HepG2 (cell line): ENCODE results near the gene TGFA. TPM values are rescaled to one million over a fixed set of nuclear protein-coding genes. Genes with fewer than 3 reads are reported as not detected.

ENCODE experiments used
- EED ChIP-seq: sonication (generic); formaldehyde crosslinking; IDR thresholded peaks from 2 replicates; pipeline ENCODE4 v1.5.0; 2020; ENCODE audit warnings: mild to moderate bottlenecking, missing genetic modification reagents
- GABPA ChIP-seq, 2 experiments: IDR thresholded peaks; 2 replicates each; pipeline ENCODE4 v1.6.1; 2011 to 2016; ENCODE audit warnings: low read depth in 2 of 2, low read length in 1 of 2, missing biosample characterization in 1 of 2, missing genetic modification characterization in 1 of 2
- GRHL1 ChIP-seq: sonication (generic); formaldehyde crosslinking; conservative IDR thresholded peaks from 2 replicates; pipeline ENCODE4 v1.8.0; 2022; ENCODE audit warnings: missing genetic modification reagents
- HDAC2 ChIP-seq: sonication (generic); formaldehyde crosslinking; IDR thresholded peaks from 2 replicates; pipeline ENCODE4 v1.4.0; 2020; ENCODE audit warnings: missing genetic modification reagents
- HES4 ChIP-seq: sonication (generic); formaldehyde crosslinking; IDR thresholded peaks from 2 replicates; pipeline ENCODE4 v1.9.0; 2021; ENCODE audit warnings: mild to moderate bottlenecking, missing genetic modification reagents, borderline replicate concordance
- IRF9 ChIP-seq: sonication (generic); formaldehyde crosslinking; IDR thresholded peaks from 2 replicates; pipeline ENCODE4 v1.8.0; 2022; ENCODE audit warnings: missing genetic modification reagents, mild to moderate bottlenecking, borderline replicate concordance
- PCBP2 ChIP-seq: fragments of 200-400 bp; formaldehyde crosslinking; optimal IDR thresholded peaks from 2 replicates; pipeline ENCODE3; 2018; ENCODE audit warnings: low read length, low read depth; ENCODE audit not compliant: poor library complexity, severe bottlenecking
- PHB2 ChIP-seq: fragments of 450-650 bp; IDR thresholded peaks from 2 replicates; pipeline ENCODE4 v1.6.1; 2018; ENCODE audit not compliant: partially characterized antibody
- PHF21A ChIP-seq: sonication (generic); formaldehyde crosslinking; IDR thresholded peaks from 2 replicates; pipeline ENCODE4 v1.5.0; 2020; ENCODE audit warnings: mild to moderate bottlenecking, missing genetic modification reagents
- SRY ChIP-seq: sonication (generic); formaldehyde crosslinking; IDR thresholded peaks from 2 replicates; pipeline ENCODE4 v1.8.0; 2022; ENCODE audit warnings: mild to moderate bottlenecking, missing genetic modification reagents
- TRIM22 ChIP-seq: fragments of 450-650 bp; IDR thresholded peaks from 2 replicates; pipeline ENCODE4 v1.6.1; 2017
- ZBTB3 ChIP-seq: sonication (generic); formaldehyde crosslinking; IDR thresholded peaks from 2 replicates; pipeline ENCODE4 v1.4.0; 2020; ENCODE audit warnings: low read depth, mild to moderate bottlenecking, moderate library complexity, missing genetic modification reagents, borderline replicate concordance
- ZFP1 ChIP-seq: IDR thresholded peaks from 2 replicates; pipeline ENCODE4 v1.6.1; 2016
- ZKSCAN5 ChIP-seq: sonication (generic); formaldehyde crosslinking; IDR thresholded peaks from 2 replicates; pipeline ENCODE4 v1.5.1; 2020; ENCODE audit warnings: mild to moderate bottlenecking, missing genetic modification reagents
- ZNF18 ChIP-seq: sonication (generic); formaldehyde crosslinking; IDR thresholded peaks from 2 replicates; pipeline ENCODE4 v1.8.0; 2022; ENCODE audit warnings: mild to moderate bottlenecking, missing genetic modification reagents; ENCODE audit not compliant: insufficient replicate concordance
- ZNF333 ChIP-seq: sonication (generic); formaldehyde crosslinking; IDR thresholded peaks from 2 replicates; pipeline ENCODE4 v1.4.0; 2020; ENCODE audit warnings: mild to moderate bottlenecking, missing genetic modification reagents, borderline replicate concordance
- ZNF574 ChIP-seq: sonication (generic); formaldehyde crosslinking; IDR thresholded peaks from 2 replicates; pipeline ENCODE4 v1.4.0; 2020; ENCODE audit warnings: missing genetic modification reagents
- ZNF589 ChIP-seq: sonication (generic); formaldehyde crosslinking; conservative IDR thresholded peaks from 2 replicates; pipeline ENCODE4 v1.8.0; 2022; ENCODE audit warnings: mild to moderate bottlenecking, moderate library complexity, missing genetic modification reagents
- ZSCAN5A ChIP-seq: sonication (generic); formaldehyde crosslinking; IDR thresholded peaks from 2 replicates; pipeline ENCODE4 v1.8.0; 2022; ENCODE audit warnings: mild to moderate bottlenecking, missing genetic modification reagents, borderline replicate concordance
- polyA plus RNA-seq, 8 experiments: library from polyadenylated mRNA; depleted of rRNA in 3 of 8; stranded (reverse) in 7 of 8; unstranded in 1 of 8; fragments of >200 nt; fragmentation: Illumina TruSeq in 4 of 8; extraction: Trizol in 4 of 8; gene quantifications; 2 replicates each; pipeline versions ENCODE4 v1.2.1 to v1.2.3, GENCODE V29; 2011 to 2016; ENCODE audit warnings: low read depth in 4 of 8, missing spikeins in 1 of 8, mixed read lengths in 1 of 8; ENCODE audit not compliant: insufficient read depth in 1 of 8
- total RNA-seq, 5 experiments: library from RNA; depleted of rRNA; stranded (reverse); fragments of >200 nt; fragmentation: Illumina TruSeq; extraction: Trizol; gene quantifications; 2 replicates each; pipeline ENCODE4 v1.2.3, GENCODE V29; 2016; ENCODE audit warnings: low read depth in 1 of 5

Gene TGFA
- total and polyA plus RNA-seq, 2 of the 13 experiments (the other 11 are each of a cell fraction or from before 2014, with no cell fraction given): 7.8 to 15.3 TPM

GRCh38 chr2:70565039-70565731 lies 11.6 kb upstream of the TGFA start (continued):
- TF ChIP-seq ZNF18 (CRISPR knock-in tag) (peak; percentile 98), GABPA (IDR thresholded peaks at IDR 0.05; ENCODE audit: low read depth, low read length) (no peak), GABPA (CRISPR knock-in tag; IDR thresholded peaks at IDR 0.05; ENCODE audit: low read depth) (no peak), ZNF333 (no peak), HDAC2 (CRISPR knock-in tag) (peak; percentile 88), PCBP2 (no peak), ZKSCAN5 (CRISPR knock-in tag) (no peak), SRY (no peak), ZFP1 (CRISPR knock-in tag) (peak; percentile 40; the same call in 1 of the 2 replicates), ZNF574 (CRISPR knock-in tag) (peak; percentile 78; the same call in 1 of the 2 replicates), ZBTB3 (no peak), IRF9 (CRISPR knock-in tag) (no peak), PHF21A (CRISPR knock-in tag) (peak; percentile 93), ZSCAN5A (CRISPR knock-in tag) (peak; percentile 59; the same call in 1 of the 2 replicates), TRIM22 (no peak), EED (no peak), GRHL1 (CRISPR knock-in tag) (no peak), ZNF589 (CRISPR knock-in tag) (no peak), PHB2 (no peak), HES4 (no peak)
